Stimulated activated CD8-positive, alpha-beta memory T cell treated with anti-CD3 and anti-CD28 coated beads, Interleukin-4, amount 100 ng/mL, for 1 hour (primary cell): Measurements from ENCODE around the gene REXO1.
"Not testable (repeated sequence)": the region's sequence is repeated elsewhere in the genome, so short reads cannot be mapped to it uniquely, and the experiment has no call there.

ENCODE experiments used
- DNase-seq, 2 donors: peaks; one replicate each; pipeline ENCODE4 v3.0.0-alpha.2; 2020; ENCODE audit warnings: low read depth in 2 of 2, low spot score in 1 of 2

The REXO1 gene

GRCh38 chr19:1875646-1876495 is 27.6 kb upstream of the REXO1 start:
- peak in 1 of 2 donors; percentile 71 for DNase-seq

- DNase-seq = not testable (repeated sequence)
Observed at GRCh38 chr19:1875265-1875645, 27.0 kb upstream of the REXO1 start.

- DNase-seq = no peak
Observed at GRCh38 chr19:1874554-1875185, 26.4 kb upstream of the REXO1 start.

DNA sequence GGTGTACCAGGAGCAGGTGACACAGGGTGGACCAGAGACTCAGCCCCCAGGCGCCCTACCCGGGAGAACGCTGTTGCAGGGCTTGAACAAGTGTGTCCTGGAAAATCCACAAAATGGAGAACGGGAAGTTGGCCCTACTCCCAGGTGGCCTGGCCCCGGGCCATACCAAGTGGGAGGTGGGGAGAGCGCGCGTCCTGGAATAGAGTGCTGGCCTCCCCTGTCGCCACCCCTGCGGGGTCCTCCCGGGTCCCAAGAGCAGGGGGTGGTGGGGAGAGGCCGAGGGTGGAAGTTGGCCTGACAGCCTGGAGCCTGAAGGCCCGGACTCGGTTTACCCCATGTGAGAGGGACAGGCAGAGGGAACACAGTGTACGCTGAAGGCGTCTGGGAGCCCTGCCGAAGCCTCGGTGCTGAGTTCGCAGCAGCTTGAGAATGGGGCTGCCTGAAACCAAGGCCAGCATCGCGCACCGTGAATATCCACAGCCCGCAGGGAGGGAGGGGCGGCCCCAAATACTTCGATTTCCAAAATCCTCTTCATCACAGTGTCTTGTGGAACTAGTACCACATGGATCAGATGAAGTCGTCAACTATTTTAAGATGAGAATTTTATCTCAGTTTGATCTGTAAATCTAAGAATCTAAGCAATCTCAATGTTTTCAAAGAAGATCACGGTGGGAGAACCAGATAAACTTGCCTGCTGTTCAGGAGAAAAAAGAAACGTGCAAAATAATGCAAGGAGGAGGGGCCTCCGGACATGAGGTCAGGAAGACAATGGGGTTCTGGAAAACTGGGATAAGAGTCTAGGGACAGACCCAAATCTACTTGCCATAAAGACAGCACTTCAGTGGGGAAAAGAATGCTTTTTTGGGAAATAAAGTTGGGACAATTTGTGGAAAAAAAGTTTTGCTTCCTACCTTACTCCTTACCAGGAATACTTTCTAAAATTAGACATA is 25.5 kb upstream of the REXO1 start:
- no peak for DNase-seq

GRCh38 chr19:1872807-1873523 is 24.7 kb upstream of the REXO1 start:
- DNase-seq = no peak

DNA sequence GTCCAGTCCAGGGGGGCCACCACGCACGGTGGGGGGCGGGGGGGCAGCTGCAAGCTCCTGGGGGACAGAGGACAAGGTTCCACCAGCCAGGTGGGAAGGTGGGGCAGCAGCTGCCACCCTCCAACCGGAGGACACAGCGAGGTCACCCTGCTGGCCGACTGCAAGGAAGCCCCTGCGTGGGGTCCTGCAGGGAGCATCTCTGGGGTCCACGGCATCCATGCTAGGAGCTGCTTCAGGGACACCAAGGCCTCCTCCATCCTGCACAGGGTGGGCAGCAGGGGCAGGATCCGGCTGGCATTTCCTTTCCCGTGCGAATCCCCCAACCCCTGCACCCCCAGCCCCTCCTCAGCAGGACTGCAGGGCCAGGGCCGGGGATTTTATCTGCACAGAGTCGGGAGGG is 23.3 kb upstream of the REXO1 start:
- DNase-seq = no peak

DNA sequence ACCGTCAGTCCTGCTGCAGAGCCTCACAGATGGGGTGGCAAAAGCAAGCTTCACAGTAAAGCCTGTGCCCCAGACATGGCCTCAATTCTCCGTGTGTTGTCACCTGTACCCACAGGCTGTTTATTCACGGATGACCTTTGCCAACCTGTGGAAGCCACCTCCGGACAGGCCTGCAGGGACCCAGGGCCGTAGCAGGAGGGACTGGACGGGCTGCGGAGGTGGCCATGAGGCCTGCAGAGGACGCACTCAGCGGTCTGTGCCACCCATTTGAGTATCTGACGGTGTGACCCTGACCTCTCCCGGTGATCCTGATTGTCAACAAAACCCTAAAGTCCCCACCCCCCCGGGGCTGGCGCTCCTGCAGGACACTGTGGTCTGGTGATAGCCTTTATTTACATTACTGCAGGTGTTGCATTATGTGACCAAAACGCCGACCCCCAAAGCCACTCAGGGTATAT is 22.9 kb upstream of the REXO1 start:
- DNase-seq = no peak

- DNase-seq = no peak
Observed at GRCh38 chr19:1868971-1869370, 20.7 kb upstream of the REXO1 start.

GRCh38 chr19:1867349-1867724 is 19.1 kb upstream of the REXO1 start:
- no peak for DNase-seq

DNA sequence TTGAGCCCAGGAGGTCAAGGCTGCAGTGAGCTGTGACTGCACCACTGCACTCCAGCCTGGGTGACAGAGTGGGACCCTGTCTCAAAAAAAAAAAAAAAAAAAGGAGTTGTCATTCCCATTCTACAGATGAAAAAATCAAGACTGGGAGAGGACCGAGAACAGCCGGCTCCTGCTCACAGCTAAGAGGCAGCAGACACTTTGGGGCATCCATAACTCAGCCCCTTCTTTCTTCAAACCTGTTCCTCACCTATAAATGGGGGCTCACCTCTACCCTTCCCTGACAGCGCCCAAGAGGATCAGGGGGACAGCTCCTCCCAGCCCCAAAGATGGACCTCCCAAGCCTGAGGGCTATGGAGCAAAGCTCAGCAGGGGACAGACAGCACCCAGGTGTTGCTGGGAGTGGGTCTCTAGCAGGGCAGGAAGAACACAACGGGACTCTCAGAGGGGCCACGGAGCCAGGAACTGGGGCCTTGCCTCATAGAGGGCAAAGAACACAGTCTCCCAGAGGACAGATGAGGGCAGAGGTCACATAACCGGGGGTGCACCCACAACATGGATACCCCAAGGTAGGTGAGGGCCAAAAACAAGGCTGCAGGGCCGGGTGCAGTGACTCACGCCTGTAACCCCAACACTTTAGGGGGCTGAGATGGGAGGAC is 18.5 kb upstream of the REXO1 start:
- DNase-seq = no peak

- no peak for DNase-seq
Observed at GRCh38 chr19:1865172-1866010, 17.1 kb upstream of the REXO1 start.

DNA sequence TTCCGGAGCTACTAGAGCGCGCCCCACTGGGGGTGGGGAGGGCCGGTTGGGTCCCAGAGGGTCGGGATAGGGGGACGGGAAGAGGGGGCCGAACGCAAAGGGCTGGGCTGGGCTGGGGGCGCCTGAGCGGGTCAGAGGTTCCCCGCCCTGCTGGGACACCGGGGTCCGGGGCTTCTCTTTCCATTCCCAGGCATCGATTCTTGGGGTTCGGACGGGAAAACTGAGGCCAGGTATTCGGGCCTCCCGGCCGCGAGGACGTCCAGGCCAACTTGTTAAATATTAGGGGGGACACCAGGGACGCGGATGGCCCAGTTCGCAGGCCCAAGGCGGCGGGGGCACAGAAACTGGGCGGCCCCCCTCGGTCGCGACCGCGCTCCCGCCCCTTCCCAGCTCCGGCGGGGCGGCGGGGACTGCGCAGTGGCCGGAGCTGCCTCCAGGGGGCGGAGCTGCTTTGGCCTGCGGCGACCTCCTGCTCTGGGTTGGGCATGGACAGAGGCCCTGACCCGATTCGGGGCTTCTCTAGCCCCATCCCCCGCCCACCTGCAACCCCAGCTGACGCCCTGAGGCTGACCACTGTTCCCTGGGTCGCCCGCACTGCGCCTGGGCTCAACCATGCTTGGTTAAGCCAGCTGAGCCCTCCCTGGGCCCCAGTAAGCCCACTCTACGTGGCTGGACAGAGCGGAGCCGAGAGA is 16.3 kb upstream of the REXO1 start:
- DNase-seq = no peak

DNA sequence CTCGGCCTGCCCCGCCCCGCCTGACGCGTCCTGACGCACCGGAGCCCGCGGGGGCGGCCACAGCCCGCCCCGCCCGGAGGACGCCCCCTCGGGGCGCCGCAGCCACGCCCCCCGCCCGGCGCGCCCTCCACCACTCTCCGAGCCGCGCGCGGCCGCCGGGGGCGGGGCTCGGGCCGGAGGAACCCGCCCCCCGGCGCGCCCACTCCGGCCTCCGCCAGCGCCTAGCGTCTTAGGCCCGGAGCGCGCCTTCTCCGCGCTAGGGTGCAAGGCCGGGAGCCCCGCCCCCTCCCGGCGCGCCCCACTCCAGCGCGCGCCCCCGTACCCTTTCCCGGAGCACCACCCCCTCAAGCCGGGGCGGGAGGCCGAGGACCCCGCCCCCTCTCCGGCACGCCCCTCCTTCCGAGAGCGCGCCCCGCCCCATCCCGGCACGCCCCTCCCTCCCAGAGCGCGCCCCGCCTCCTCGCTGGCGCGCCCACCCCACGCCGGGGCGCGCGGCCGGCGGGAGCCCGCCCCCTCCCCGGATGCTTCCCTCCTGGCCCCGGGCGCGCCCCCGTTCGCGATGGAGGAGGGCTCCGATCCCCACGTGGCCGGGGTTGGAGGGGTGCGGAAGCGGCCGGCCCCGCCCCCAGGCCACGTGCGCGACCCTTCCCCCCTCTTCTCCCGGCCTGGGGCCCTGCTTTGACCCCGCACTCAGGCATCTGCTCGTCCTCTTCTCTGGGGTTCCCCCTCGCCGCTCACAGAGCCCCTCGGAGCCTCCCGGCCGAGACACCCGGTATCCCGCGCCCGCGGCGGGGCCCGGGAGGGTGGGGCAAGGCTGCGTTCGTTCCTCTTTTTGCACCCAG is 15.6 kb upstream of the REXO1 start:
- peak; percentile 77 to 87 for DNase-seq

DNA sequence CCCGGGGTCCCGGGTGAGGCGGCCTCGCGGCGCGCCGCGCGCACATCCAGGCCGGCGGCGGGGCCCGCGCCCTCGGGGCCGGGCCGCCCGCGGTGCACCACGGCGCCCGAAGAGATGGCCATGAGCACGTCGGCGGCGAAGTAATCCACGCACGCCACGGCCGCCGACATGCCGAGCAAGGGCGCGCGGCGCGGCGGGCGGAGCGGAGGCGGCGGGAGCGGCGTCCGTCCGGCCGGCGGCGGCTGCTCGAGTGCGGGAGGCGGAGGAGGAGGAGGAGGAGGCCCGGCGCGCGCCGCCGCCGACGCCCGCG is 15.0 kb upstream of the REXO1 start, which contains the start of gene KLF16:
KLF16 (minus strand) TSS at position 252 of the 310 bp plus-strand sequence; CDS start at position 170, 82 bp downstream.
- no peak for DNase-seq

GRCh38 chr19:1862424-1863327 is 14.4 kb upstream of the REXO1 start:
- no peak for DNase-seq

DNA sequence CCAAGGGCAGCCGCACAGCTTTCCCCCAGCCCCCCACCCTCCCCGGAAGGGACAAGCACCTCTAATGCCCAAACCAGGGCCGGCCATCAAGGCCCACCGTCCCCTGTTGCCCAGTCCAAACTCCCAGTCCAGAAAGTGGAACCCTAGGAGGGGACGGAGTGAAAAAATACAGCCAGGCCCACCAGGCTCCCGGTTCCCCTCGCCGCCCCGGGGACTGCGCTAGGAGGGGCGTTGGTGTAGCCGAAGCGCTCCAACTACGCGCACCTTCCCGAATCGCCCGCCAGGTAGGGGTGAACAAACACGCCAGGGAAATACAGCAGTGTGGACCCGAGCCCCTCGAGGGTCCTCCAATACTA is 13.8 kb upstream of the REXO1 start:
- no peak for DNase-seq

DNA sequence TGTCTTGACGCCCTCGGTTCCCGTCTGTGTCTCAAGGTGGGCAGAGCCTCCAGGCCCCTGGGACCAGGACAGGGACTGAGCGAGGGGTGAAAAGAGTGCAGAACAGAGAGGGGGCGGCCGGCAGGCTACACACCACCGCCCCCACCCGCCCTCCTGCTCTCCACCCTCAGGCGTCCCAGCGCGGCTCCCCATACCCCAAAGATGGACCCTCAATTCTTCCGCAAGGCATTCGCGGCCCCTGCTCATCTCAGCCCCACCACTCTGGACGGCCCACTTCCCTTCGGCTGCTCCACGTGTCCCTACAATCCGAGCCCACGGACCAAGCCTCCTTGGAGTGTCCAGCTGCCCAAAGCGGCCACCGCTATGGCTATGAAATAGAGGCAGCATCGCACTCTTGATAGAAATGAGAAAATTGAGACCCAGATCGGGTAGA is 13.3 kb upstream of the REXO1 start:
- DNase-seq = no peak
